ENCODE data around the gene EHMT1. TPM values are rescaled to one million over a fixed set of nuclear protein-coding genes. Genes with fewer than 3 reads are reported as not detected.

EHMT1 gene
- total and polyA plus RNA-seq, 10 of the 15 experiments (the other 5 are each of a cell fraction or from before 2014, with no cell fraction given) = 2.9 to 100 (median 48.1) TPM

DNA sequence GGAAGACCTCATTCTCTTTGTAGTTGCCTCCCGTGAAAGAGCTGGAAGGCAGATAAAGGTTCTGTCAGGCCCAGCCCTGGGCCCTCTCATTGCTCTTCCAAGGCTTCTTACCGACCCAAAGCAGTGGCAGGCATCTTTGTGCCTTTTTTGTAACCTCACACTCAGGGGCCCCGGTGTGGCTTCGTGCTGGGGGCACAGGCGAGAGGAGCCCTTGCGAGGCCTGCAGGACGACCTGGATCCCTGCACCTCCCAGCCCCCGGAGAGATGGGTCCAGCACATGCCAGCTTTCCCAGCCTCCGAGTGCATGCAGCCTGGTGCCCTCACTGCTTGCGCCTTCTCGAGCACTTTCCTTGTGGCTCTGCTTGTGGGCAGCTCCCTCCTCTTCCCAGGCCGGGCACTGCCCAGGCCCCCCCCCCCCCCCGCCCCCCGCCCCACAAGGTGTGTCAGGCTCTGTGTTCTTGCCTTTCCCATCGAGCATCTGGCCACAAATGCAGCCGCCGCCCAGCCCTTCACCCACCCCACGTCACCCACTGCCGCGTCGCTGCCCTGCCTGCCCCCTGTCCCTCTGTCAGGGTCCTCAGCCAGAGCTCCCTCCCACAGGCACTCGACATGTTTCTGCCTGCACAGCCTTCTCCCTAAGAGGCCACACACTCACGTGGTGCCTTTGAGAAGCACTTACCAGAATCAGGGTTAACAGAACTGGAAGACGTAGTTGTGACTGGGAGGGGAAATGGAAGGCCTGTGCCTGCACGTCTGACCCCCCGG is 195.0 kb downstream of the EHMT1 start:
- H3K79me2 ChIP-seq (ENCODE audit: control insufficient read depth, insufficient read depth, low read length) = no peaks in the 10 kb centered on the region; the same call in 1 of the 2 replicates
- H3K27me3 ChIP-seq (replicated peaks in 1 of 2; ENCODE audit: control insufficient read depth in 2 of 2, insufficient read depth in 2 of 2, low read length in 1 of 2) = no peaks in the 10 kb centered on the region
- H3K4me2 ChIP-seq (ENCODE audit: control insufficient read depth, insufficient read depth) = no peak overlapping the region
- peaks cover 19% of the 10 kb centered on the region for H3K4me1 ChIP-seq (ENCODE audit: control insufficient read depth, insufficient read depth, low read length)
- BruUV-seq (replicated peaks) = no TSS peak
- no peak overlapping the region for H3K9ac ChIP-seq (ENCODE audit: control insufficient read depth, insufficient read depth, low read length)
- no peak for ATAC-seq
- ChIA-PET RAD21 (ENCODE audit: unreplicated experiment) (no interaction called here), CTCF (no interaction called here), SMC1A (ENCODE audit: uncharacterized antibody, unreplicated experiment) (no interaction called here), POLR2A (no interaction called here)
- FAIRE-seq = no peak
- H3K27ac ChIP-seq (ENCODE audit: control insufficient read depth, insufficient read depth) = no peak overlapping the region
- H3K36me3 ChIP-seq (ENCODE audit: control insufficient read depth in 2 of 2, insufficient read depth in 2 of 2, low read length in 1 of 2) = peaks cover 41 to 55% of the 10 kb centered on the region in 2 experiments
- H4K20me1 ChIP-seq (ENCODE audit: control insufficient read depth, insufficient read depth) = no peaks in the 10 kb centered on the region
- no peak overlapping the region for H3K4me3 ChIP-seq
- H2AFZ ChIP-seq (ENCODE audit: control insufficient read depth, low read depth, low read length) = no peak overlapping the region
- peaks cover 4% of the 10 kb centered on the region; the same call in 2 of the 3 replicates for H3K9me3 ChIP-seq (replicated peaks; ENCODE audit: control insufficient read depth, insufficient read depth, low read length)
- in situ Hi-C loops (cut with MboI) = no loop called here
- WGBS (ENCODE audit: insufficient coverage, insufficient replicate concordance, low lambda C conversion rate, missing lambda C conversion rate) = 94% methylated on average over 12 of the region's 26 CpGs
- DNase-seq (ENCODE audit: low read depth, low spot score) = no peak
- intact Hi-C loops (cut with micrococcal nuclease; ENCODE audit: unreplicated experiment) = no loop called here
- no peak for TF ChIP-seq FOXK2 (IDR thresholded peaks at IDR 0.05)
- no peak for TF ChIP-seq CEBPB (IDR thresholded peaks at IDR 0.05; ENCODE audit: borderline replicate concordance in 1 of 2, low read depth in 2 of 2, low read length in 2 of 2)
- no peak for TF ChIP-seq JUND (IDR thresholded peaks at IDR 0.05; ENCODE audit: low read depth, low read length)
- no peak for TF ChIP-seq CBX3 (IDR thresholded peaks at IDR 0.05; ENCODE audit: borderline replicate concordance, low read depth)
- no peak for TF ChIP-seq NKRF (conservative IDR thresholded peaks at IDR 0.05)
- no peak for TF ChIP-seq TCF12 (IDR thresholded peaks at IDR 0.05; ENCODE audit: low read depth, low read length)
- no peak for TF ChIP-seq RAD21 (IDR thresholded peaks at IDR 0.05; ENCODE audit: insufficient read depth, low read depth, low read length)
- TF ChIP-seq IRF5 (IDR thresholded peaks at IDR 0.05; ENCODE audit: borderline replicate concordance) = no peak
- TF ChIP-seq, protein P1, sequence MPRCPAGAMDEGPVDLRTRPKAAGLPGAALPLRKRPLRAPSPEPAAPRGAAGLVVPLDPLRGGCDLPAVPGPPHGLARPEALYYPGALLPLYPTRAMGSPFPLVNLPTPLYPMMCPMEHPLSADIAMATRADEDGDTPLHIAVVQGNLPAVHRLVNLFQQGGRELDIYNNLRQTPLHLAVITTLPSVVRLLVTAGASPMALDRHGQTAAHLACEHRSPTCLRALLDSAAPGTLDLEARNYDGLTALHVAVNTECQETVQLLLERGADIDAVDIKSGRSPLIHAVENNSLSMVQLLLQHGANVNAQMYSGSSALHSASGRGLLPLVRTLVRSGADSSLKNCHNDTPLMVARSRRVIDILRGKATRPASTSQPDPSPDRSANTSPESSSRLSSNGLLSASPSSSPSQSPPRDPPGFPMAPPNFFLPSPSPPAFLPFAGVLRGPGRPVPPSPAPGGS (IDR thresholded peaks at IDR 0.05; ENCODE audit: borderline replicate concordance, insufficient read depth, low read depth, low read length, poor library complexity, severe bottlenecking) = no peak
- TF ChIP-seq ESRRA (IDR thresholded peaks at IDR 0.05; ENCODE audit: low read length) = no peak
- TF ChIP-seq KDM1A (IDR thresholded peaks at IDR 0.05; ENCODE audit: borderline replicate concordance) = no peak
- no peak for TF ChIP-seq STAT3 (IDR thresholded peaks at IDR 0.05; ENCODE audit: low read depth, low read length)
- TF ChIP-seq, protein P2, sequence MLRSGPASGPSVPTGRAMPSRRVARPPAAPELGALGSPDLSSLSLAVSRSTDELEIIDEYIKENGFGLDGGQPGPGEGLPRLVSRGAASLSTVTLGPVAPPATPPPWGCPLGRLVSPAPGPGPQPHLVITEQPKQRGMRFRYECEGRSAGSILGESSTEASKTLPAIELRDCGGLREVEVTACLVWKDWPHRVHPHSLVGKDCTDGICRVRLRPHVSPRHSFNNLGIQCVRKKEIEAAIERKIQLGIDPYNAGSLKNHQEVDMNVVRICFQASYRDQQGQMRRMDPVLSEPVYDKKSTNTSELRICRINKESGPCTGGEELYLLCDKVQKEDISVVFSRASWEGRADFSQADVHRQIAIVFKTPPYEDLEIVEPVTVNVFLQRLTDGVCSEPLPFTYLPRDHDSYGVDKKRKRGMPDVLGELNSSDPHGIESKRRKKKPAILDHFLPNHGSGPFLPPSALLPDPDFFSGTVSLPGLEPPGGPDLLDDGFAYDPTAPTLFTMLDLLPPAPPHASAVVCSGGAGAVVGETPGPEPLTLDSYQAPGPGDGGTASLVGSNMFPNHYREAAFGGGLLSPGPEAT (IDR thresholded peaks at IDR 0.05; ENCODE audit: low read depth) = no peak
- no peak for TF ChIP-seq SMAD5 (IDR thresholded peaks at IDR 0.05; ENCODE audit: low read depth)
- TF ChIP-seq, protein P3, sequence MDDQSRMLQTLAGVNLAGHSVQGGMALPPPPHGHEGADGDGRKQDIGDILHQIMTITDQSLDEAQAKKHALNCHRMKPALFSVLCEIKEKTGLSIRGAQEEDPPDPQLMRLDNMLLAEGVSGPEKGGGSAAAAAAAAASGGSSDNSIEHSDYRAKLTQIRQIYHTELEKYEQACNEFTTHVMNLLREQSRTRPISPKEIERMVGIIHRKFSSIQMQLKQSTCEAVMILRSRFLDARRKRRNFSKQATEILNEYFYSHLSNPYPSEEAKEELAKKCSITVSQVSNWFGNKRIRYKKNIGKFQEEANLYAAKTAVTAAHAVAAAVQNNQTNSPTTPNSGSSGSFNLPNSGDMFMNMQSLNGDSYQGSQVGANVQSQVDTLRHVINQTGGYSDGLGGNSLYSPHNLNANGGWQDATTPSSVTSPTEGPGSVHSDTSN (IDR thresholded peaks at IDR 0.05; ENCODE audit: insufficient replicate concordance, low read depth, low read length) = no peak
- no peak for TF ChIP-seq NFYA (IDR thresholded peaks at IDR 0.05; ENCODE audit: borderline replicate concordance, low read depth, low read length)

Measured in GM12878 (cell line).